BE2C (cell line): ENCODE data around the gene PLEKHA8.

Experiments used
- DNase-seq: peaks from one replicate; pipeline ENCODE4 v3.0.0-alpha.2; 2020
- H3K27me3 ChIP-seq: fragments of 250-450 bp; sonication (Bioruptor Pico); 2 replicates; pipeline ENCODE4 v1.5.1; 2020; ENCODE audit warnings: mild to moderate bottlenecking
- H3K36me3 ChIP-seq: fragments of 250-450 bp; sonication (Bioruptor Pico); 2 replicates; pipeline ENCODE4 v1.5.1; 2020; ENCODE audit warnings: mild to moderate bottlenecking
- H3K4me1 ChIP-seq: fragments of 250-450 bp; sonication (Bioruptor Pico); 2 replicates; pipeline ENCODE4 v1.5.1; 2020
- H3K4me3 ChIP-seq: 2 replicates; pipeline ENCODE4 v1.5.1; 2011; ENCODE audit warnings: low read depth, low read length
- H3K9me3 ChIP-seq: fragments of 250-450 bp; sonication (Bioruptor Pico); 2 replicates; pipeline ENCODE4 v1.5.1; 2020
- CTCF ChIP-seq: IDR thresholded peaks from 2 replicates; pipeline ENCODE4 v1.5.1; 2012; ENCODE audit warnings: mild to moderate bottlenecking, low read depth, low read length

PLEKHA8 gene

GRCh38 chr7:30079880-30080279 is 51.7 kb downstream of the PLEKHA8 start:
- Histone ChIP-seq H3K36me3 (no peaks in the 10 kb centered on the region; the same call in 1 of the 2 replicates), H3K9me3 (no peaks in the 10 kb centered on the region), H3K4me1 (no peaks in the 10 kb centered on the region), H3K27me3 (no peaks in the 10 kb centered on the region), H3K4me3 (no peak overlapping the region)
- DNase-seq, result no peak
- no peak for TF ChIP-seq CTCF

GRCh38 chr7:30080818-30081217 is 52.6 kb downstream of the PLEKHA8 start:
- no peak overlapping the region for H3K4me3 ChIP-seq
- DNase-seq, result no peak
- no peaks in the 10 kb centered on the region for H3K4me1 ChIP-seq

GRCh38 chr7:30082686-30083085 is 54.5 kb downstream of the PLEKHA8 start:
- no peak for DNase-seq
- no peak overlapping the region for H3K4me3 ChIP-seq
- TF ChIP-seq CTCF, result no peak
- no peaks in the 10 kb centered on the region for H3K27me3 ChIP-seq
- H3K9me3 ChIP-seq, result no peaks in the 10 kb centered on the region
- H3K4me1 ChIP-seq, result no peaks in the 10 kb centered on the region
- no peaks in the 10 kb centered on the region for H3K36me3 ChIP-seq

More at GRCh38 chr7:30080818-30081217, 52.6 kb downstream of the PLEKHA8 start:
- no peaks in the 10 kb centered on the region for H3K36me3 ChIP-seq
- no peak for TF ChIP-seq CTCF
- H3K9me3 ChIP-seq, result no peaks in the 10 kb centered on the region
- H3K27me3 ChIP-seq, result no peaks in the 10 kb centered on the region

GRCh38 chr7:30083334-30083733 is 55.1 kb downstream of the PLEKHA8 start:
- no peak for TF ChIP-seq CTCF
- H3K4me1 ChIP-seq, result no peaks in the 10 kb centered on the region

GRCh38 chr7:30084212-30084611 is 56.0 kb downstream of the PLEKHA8 start:
- H3K27me3 ChIP-seq, result no peaks in the 10 kb centered on the region
- H3K36me3 ChIP-seq, result no peaks in the 10 kb centered on the region
- DNase-seq, result no peak
- TF ChIP-seq CTCF, result no peak
- no peak overlapping the region for H3K4me3 ChIP-seq
- H3K4me1 ChIP-seq, result no peaks in the 10 kb centered on the region
- H3K9me3 ChIP-seq, result no peaks in the 10 kb centered on the region

More at GRCh38 chr7:30083334-30083733, 55.1 kb downstream of the PLEKHA8 start:
- Histone ChIP-seq H3K4me3 (no peak overlapping the region), H3K9me3 (no peaks in the 10 kb centered on the region), H3K27me3 (no peaks in the 10 kb centered on the region), H3K36me3 (no peaks in the 10 kb centered on the region)
- no peak for DNase-seq

- no peak overlapping the region for H3K4me3 ChIP-seq
- no peaks in the 10 kb centered on the region for H3K27me3 ChIP-seq
- H3K36me3 ChIP-seq, result no peaks in the 10 kb centered on the region
- no peak for DNase-seq
- no peaks in the 10 kb centered on the region for H3K4me1 ChIP-seq
- H3K9me3 ChIP-seq, result no peaks in the 10 kb centered on the region
- TF ChIP-seq CTCF, result no peak
Measured at GRCh38 chr7:30086529-30086928, 58.3 kb downstream of the PLEKHA8 start.
